Lower leg skin (tissue), 3 donors: ENCODE results near the gene NRDC.

Experiments
- POLR2A ChIP-seq, 2 donors: fragments of 450-650 bp; IDR thresholded peaks; one replicate each; pipeline ENCODE4 v1.6.1; 2016 to 2017; ENCODE audit warnings: antibody characterized with exemption in 2 of 2, mild to moderate bottlenecking in 1 of 2, moderate library complexity in 1 of 2
- TF ChIP-seq, protein P1 (sequence below), 3 donors: fragments of 450-650 bp; IDR thresholded peaks; one replicate each; pipeline ENCODE4 v1.5.1; 2016; ENCODE audit warnings: antibody characterized with exemption in 3 of 3, mild to moderate bottlenecking in 3 of 3, moderate library complexity in 2 of 3

DNA sequence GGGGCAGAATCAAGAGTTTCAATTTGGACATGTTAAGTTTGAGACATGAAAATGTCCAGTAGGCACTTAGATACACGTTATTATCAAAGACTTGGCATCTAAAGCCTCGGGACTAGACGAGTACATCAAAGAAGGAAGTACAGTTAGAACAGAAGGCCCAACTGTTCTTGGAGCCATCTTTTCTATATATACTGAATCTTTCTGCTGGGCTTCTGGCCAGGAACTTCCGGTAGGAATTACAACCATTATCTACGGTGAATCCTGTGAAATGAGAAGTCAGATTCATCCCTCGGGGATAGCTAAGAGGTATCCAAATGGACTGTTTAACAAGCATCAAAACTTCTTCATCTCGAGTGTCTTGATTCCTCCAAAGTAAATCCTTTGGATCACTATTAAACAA is 34.4 kb upstream of the NRDC start:
- TF ChIP-seq, protein P1, sequence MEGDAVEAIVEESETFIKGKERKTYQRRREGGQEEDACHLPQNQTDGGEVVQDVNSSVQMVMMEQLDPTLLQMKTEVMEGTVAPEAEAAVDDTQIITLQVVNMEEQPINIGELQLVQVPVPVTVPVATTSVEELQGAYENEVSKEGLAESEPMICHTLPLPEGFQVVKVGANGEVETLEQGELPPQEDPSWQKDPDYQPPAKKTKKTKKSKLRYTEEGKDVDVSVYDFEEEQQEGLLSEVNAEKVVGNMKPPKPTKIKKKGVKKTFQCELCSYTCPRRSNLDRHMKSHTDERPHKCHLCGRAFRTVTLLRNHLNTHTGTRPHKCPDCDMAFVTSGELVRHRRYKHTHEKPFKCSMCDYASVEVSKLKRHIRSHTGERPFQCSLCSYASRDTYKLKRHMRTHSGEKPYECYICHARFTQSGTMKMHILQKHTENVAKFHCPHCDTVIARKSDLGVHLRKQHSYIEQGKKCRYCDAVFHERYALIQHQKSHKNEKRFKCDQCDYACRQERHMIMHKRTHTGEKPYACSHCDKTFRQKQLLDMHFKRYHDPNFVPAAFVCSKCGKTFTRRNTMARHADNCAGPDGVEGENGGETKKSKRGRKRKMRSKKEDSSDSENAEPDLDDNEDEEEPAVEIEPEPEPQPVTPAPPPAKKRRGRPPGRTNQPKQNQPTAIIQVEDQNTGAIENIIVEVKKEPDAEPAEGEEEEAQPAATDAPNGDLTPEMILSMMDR (IDR thresholded peaks at IDR 0.05): no peak
- TF ChIP-seq POLR2A (IDR thresholded peaks at IDR 0.05): no peak
